ENCODE measurements around the gene CERS3. TPM values are rescaled to one million over a fixed set of nuclear protein-coding genes. Genes with fewer than 3 reads are reported as not detected.

The CERS3 gene
- polyA plus RNA-seq, 1 of the 3 experiments (the other 2 are of a cell fraction), result not detected

- H3K36me3 ChIP-seq (replicated peaks in 1 of 2; ENCODE audit: control insufficient read depth in 1 of 2, insufficient read depth in 2 of 2, low read length in 1 of 2), result no peaks in the 10 kb centered on the region
- no peaks in the 10 kb centered on the region for H3K79me2 ChIP-seq (ENCODE audit: insufficient read depth)
- no peak for TF ChIP-seq REST (IDR thresholded peaks at IDR 0.05; ENCODE audit: low read depth, low read length)
- TF ChIP-seq CTCF (IDR thresholded peaks at IDR 0.05), result no peak
- no peak for TF ChIP-seq EZH2phosphoT487 (IDR thresholded peaks at IDR 0.05; ENCODE audit: borderline replicate concordance, low read depth)
- no peak for TF ChIP-seq EP300 (IDR thresholded peaks at IDR 0.05; ENCODE audit: borderline replicate concordance in 1 of 2, low read depth in 1 of 2, low read length in 1 of 2)
- no peak for TF ChIP-seq JUND (IDR thresholded peaks at IDR 0.05)
- no peak for TF ChIP-seq GATA2 (CRISPR knock-in tag; IDR thresholded peaks at IDR 0.05)
- no peak for TF ChIP-seq TCF12 (IDR thresholded peaks at IDR 0.05)
- no peak for TF ChIP-seq TEAD4 (IDR thresholded peaks at IDR 0.05; ENCODE audit: borderline replicate concordance, insufficient read depth)
- no peak for TF ChIP-seq PBX3 (IDR thresholded peaks at IDR 0.05)
- TF ChIP-seq FOXM1 (IDR thresholded peaks at IDR 0.05; ENCODE audit: low read depth), result no peak
- TF ChIP-seq SMC3 (IDR thresholded peaks at IDR 0.05; ENCODE audit: low read depth, low read length), result no peak
- TF ChIP-seq GABPA (IDR thresholded peaks at IDR 0.05; ENCODE audit: low read depth), result no peak
- TF ChIP-seq USF2 (IDR thresholded peaks at IDR 0.05; ENCODE audit: borderline replicate concordance, low read depth, low read length), result no peak
- no peaks in the 10 kb centered on the region for H3K9me2 ChIP-seq
- H3F3A ChIP-seq (replicated peaks; ENCODE audit: insufficient read depth), result no peaks in the 10 kb centered on the region
- H3K4me3 ChIP-seq (ENCODE audit: low read depth in 2 of 2, low read length in 1 of 2), result no peak overlapping the region
- H3K4me1 ChIP-seq (ENCODE audit: control insufficient read depth in 1 of 2, insufficient read depth in 2 of 2, low read depth in 1 of 2, low read length in 1 of 2), result no peaks in the 10 kb centered on the region
- POLR2A ChIA-PET, result no interaction called here
- H2AFZ ChIP-seq (ENCODE audit: low read depth), result no peak overlapping the region
- H3K9me3 ChIP-seq, result no peaks in the 10 kb centered on the region
- no peak for DNase-seq
- no peak overlapping the region for H3K27ac ChIP-seq (ENCODE audit: low read depth in 2 of 2, low read length in 1 of 2)
- CTCF ChIA-PET, result interaction anchor here (1.4 kb wide), 1 partner anchor 170 kb away, joined by 5 read pairs; no protein-coding TSS in a partner anchor
- H3K9ac ChIP-seq, result no peak overlapping the region
- 26% methylated on average over 7 of the region's 7 CpGs for WGBS (ENCODE audit: low lambda C conversion rate)
- no peaks in the 10 kb centered on the region for H3K27me3 ChIP-seq (ENCODE audit: insufficient read depth)
- no peak overlapping the region for H3K4me2 ChIP-seq
- no peaks in the 10 kb centered on the region for H4K20me1 ChIP-seq (ENCODE audit: insufficient read depth)
Measured at GRCh38 chr15:100520132-100520921, 8.4 kb downstream of the CERS3 start.
